Measurements from ENCODE around the gene COQ10B.
"Not testable (repeated sequence)": the region's sequence is repeated elsewhere in the genome, so short reads cannot be mapped to it uniquely, and the experiment has no call there.

The COQ10B gene

GRCh38 chr2:197450465-197450864 lies 2.9 kb upstream of the COQ10B start:
- Histone ChIP-seq H3K27me3 (ENCODE audit: control insufficient read depth, insufficient read depth, low read length) (no peaks in the 10 kb centered on the region), H3K4me2 (ENCODE audit: low read length) (no peak overlapping the region), H3K9ac (no peak overlapping the region), H3K4me3 (ENCODE audit: low read depth, low read length) (no peak overlapping the region), H3K36me3 (ENCODE audit: control insufficient read depth, insufficient read depth, low read length) (no peaks in the 10 kb centered on the region), H3K79me2 (peaks cover 12% of the 10 kb centered on the region), H3K27ac (no peak overlapping the region), H3K4me1 (peaks cover 13% of the 10 kb centered on the region), H3K9me3 (ENCODE audit: control insufficient read depth, low read length) (no peaks in the 10 kb centered on the region), H2AFZ (no peak overlapping the region)
- no peak for TF ChIP-seq CTCF (IDR thresholded peaks at IDR 0.05)

GRCh38 chr2:197450935-197451358 lies 2.4 kb upstream of the COQ10B start:
- Histone ChIP-seq H2AFZ (peak overlapping the region; percentile 25), H3K79me2 (peaks cover 17% of the 10 kb centered on the region), H3K4me1 (peaks cover 13% of the 10 kb centered on the region)
- H3K4me2 ChIP-seq (ENCODE audit: low read length); H3K9ac ChIP-seq; H3K36me3 ChIP-seq (ENCODE audit: control insufficient read depth, insufficient read depth, low read length); H3K4me3 ChIP-seq (ENCODE audit: low read depth, low read length); H3K9me3 ChIP-seq (ENCODE audit: control insufficient read depth, low read length); H3K27me3 ChIP-seq (ENCODE audit: control insufficient read depth, insufficient read depth, low read length); H3K27ac ChIP-seq: not testable (repeated sequence)

- H3K9me3 ChIP-seq (ENCODE audit: control insufficient read depth, low read length): no peaks in the 10 kb centered on the region
- H2AFZ ChIP-seq: peak overlapping the region; percentile 93
- peaks cover 13% of the 10 kb centered on the region for H3K4me1 ChIP-seq
- H3K27me3 ChIP-seq (ENCODE audit: control insufficient read depth, insufficient read depth, low read length): no peaks in the 10 kb centered on the region
- H3K27ac ChIP-seq: peak overlapping the region; percentile 97
- no peaks in the 10 kb centered on the region for H3K36me3 ChIP-seq (ENCODE audit: control insufficient read depth, insufficient read depth, low read length)
- H3K4me2 ChIP-seq (ENCODE audit: low read length): peak overlapping the region; percentile 83
- H3K4me3 ChIP-seq (ENCODE audit: low read depth, low read length): peak overlapping the region; percentile 100
- TF ChIP-seq CTCF (IDR thresholded peaks at IDR 0.05): no peak
- peaks cover 32% of the 10 kb centered on the region for H3K79me2 ChIP-seq
- peak overlapping the region; percentile 33 for H3K9ac ChIP-seq
These were observed 614 bp upstream of the COQ10B start for GRCh38 chr2:197452754-197453122.

GRCh38 chr2:197453914-197454398 lies 604 bp downstream of the COQ10B start:
- Histone ChIP-seq H3K27me3 (ENCODE audit: control insufficient read depth, insufficient read depth, low read length) (no peaks in the 10 kb centered on the region), H3K9me3 (ENCODE audit: control insufficient read depth, low read length) (no peaks in the 10 kb centered on the region), H3K4me1 (peaks cover 13% of the 10 kb centered on the region), H3K4me3 (ENCODE audit: low read depth, low read length) (peak overlapping the region; percentile 100), H3K4me2 (ENCODE audit: low read length) (peak overlapping the region; percentile 96), H3K9ac (peak overlapping the region; percentile 68), H3K27ac (peak overlapping the region; percentile 97), H2AFZ (peak overlapping the region; percentile 89), H3K36me3 (ENCODE audit: control insufficient read depth, insufficient read depth, low read length) (no peaks in the 10 kb centered on the region), H3K79me2 (peaks cover 38% of the 10 kb centered on the region)
- no peak for TF ChIP-seq CTCF (IDR thresholded peaks at IDR 0.05)

GRCh38 chr2:197454923-197455322 lies 1.6 kb downstream of the COQ10B start:
- H3K4me1 ChIP-seq: peaks cover 13% of the 10 kb centered on the region
- no peak overlapping the region for H3K27ac ChIP-seq
- no peaks in the 10 kb centered on the region for H3K9me3 ChIP-seq (ENCODE audit: control insufficient read depth, low read length)
- H2AFZ ChIP-seq: no peak overlapping the region
- no peak overlapping the region for H3K9ac ChIP-seq
- peak overlapping the region; percentile 96 for H3K4me2 ChIP-seq (ENCODE audit: low read length)
- no peaks in the 10 kb centered on the region for H3K27me3 ChIP-seq (ENCODE audit: control insufficient read depth, insufficient read depth, low read length)
- H3K79me2 ChIP-seq: peaks cover 43% of the 10 kb centered on the region
- peak overlapping the region; percentile 100 for H3K4me3 ChIP-seq (ENCODE audit: low read depth, low read length)
- H3K36me3 ChIP-seq (ENCODE audit: control insufficient read depth, insufficient read depth, low read length): no peaks in the 10 kb centered on the region
- no peak for TF ChIP-seq CTCF (IDR thresholded peaks at IDR 0.05)

Measured in parathyroid adenoma (tissue), 2 donors.